Measurements from ENCODE around the gene MTX1. TPM values are rescaled to one million over a fixed set of nuclear protein-coding genes. Genes with fewer than 3 reads are reported as not detected.
A peak's percentile ranks its signal among the peaks of the same experiment; 100 is the strongest.
"Not testable (repeated sequence)": the region's sequence is repeated elsewhere in the genome, so short reads cannot be mapped to it uniquely, and the experiment has no call there.

The MTX1 gene, protein sequence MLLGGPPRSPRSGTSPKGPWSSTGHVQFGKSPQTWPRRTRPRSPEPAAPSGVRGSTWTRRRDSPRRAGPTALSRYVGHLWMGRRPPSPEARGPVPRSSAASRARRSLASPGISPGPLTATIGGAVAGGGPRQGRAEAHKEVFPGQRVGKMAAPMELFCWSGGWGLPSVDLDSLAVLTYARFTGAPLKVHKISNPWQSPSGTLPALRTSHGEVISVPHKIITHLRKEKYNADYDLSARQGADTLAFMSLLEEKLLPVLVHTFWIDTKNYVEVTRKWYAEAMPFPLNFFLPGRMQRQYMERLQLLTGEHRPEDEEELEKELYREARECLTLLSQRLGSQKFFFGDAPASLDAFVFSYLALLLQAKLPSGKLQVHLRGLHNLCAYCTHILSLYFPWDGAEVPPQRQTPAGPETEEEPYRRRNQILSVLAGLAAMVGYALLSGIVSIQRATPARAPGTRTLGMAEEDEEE
- total RNA-seq (2014; rRNA removed; shearing (Covaris generic)), result 81.3 and 96.7 TPM in 2 replicates

DNA sequence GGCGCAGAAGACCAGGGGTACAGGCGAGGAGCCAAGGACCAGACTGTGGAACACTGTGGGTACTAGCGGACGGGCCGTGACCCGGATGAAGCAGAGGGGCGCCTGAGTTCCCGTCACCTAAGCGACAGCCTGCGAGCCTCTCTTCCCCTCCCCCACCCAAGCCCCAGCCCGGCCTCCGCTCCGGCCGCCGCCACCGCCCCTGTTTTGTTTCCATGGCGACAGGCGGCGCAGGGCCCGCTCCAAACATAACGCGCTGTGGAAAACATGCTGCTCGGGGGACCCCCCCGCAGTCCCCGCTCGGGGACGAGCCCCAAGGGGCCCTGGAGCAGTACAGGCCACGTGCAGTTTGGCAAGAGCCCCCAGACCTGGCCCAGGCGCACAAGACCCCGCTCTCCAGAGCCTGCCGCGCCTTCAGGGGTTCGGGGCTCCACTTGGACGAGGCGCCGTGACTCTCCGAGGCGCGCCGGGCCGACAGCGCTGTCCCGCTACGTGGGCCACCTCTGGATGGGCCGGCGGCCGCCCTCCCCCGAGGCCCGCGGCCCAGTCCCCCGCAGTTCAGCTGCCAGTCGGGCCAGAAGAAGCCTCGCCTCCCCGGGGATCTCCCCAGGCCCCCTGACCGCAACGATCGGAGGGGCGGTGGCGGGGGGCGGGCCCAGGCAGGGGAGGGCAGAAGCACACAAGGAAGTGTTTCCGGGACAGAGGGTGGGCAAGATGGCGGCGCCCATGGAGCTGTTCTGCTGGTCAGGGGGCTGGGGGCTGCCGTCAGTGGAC, at the start of gene MTX1:
MTX1 (plus strand) TSS at position 155 of the 771 bp plus-strand sequence; CDS start at position 265, 110 bp downstream.
- DNase-seq (ENCODE audit: low read depth), result peak; percentile 92

DNA sequence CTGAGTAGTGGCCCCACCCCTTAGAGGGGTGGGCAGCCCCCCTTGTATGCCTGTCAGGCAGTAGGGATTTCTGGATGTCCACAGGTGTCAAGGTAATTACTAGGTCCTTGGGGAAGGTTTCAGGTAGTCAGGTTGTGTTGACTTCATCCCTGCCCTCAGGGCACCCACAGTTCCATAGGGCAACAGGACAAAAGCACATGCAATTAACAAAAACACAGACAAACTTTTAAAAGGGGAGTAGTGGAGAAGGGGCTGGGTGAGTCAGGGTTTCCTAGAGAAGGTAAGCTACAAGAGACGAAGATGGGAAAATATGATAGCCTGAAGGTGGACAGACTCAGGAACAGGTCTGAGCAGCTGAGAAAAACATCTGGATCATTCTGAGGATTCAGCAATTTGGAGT, 49.5 kb upstream of the MTX1 start:
- DNase-seq (ENCODE audit: low read depth), result no peak

DNA sequence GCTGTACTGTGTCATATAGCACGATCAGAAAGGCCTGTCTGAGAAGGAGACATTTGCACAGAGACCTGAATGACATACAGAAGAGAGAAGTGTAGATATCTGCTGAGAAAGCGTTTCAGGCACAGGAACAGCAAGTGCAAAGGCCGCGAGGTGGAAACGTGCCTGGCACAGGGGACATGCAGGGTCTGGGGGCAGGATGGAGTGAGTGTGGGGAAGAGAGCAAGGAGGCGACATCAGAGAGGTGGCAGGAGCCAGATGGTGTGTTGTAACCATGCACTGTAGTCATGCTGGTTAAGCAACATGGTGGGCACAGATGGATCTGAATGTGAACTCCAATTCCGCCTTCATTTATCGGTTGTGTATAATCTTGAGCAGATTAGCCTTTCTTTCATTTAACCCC, 48.4 kb upstream of the MTX1 start:
- no peak for DNase-seq (ENCODE audit: low read depth)

DNA sequence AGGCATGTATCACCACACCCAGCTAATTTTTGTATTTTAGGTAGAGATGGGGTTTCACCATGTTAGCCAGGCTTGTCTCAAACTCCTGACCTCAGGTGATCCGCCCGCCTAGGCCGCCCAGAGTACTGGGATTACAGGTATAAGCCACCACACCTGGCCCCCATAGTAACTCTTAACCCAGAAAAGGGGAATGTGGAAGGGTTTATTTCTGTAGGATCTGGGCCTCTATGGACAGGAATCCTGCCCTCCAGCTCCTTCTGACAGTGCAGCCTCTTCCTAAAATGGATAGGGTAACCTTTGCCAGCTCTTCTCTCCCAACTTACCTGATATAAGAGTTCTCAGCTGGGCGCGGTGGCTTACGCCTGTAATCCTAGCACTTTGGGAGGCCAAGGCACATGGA, 45.9 kb upstream of the MTX1 start:
- not testable (repeated sequence) for DNase-seq (ENCODE audit: low read depth)

DNA sequence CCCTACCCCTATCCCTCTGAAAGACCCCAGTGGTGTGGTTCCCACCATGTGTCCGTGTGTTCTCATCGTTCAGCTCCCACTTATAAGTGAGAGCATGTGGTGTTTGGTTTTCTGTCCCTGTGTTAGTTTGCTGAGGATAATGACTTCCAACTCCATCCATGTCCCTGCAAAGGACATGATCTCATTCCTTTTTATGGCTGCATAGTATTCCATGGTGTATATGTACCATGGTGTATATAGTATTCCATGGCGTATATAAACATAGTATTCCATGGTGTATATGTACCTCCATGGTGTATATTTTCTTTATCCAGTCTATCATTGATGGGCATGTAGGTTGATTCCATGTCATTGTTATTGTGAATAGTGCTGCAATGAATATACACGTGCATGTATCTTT, 44.7 kb upstream of the MTX1 start:
- not testable (repeated sequence) for DNase-seq (ENCODE audit: low read depth)

DNA sequence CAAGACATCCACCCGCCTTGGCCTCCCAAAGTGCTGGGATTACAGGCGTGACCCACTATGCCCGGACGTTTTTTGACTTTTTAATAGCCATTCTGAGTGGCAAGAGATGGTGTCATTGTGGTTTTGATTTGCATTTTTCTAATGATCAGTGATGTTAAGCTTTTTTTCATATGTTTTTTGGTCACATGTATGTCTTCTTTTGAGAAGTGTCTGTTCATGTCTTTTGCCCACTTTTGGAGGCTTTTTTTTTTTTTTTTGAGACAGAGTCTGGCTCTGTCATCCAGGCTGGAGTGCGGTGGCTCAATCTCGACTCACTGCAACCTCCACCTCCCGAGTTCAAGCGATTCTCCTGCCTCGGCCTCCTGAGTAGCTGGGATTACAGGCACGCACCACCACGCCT, 43.9 kb upstream of the MTX1 start:
- DNase-seq (ENCODE audit: low read depth), result not testable (repeated sequence)

DNA sequence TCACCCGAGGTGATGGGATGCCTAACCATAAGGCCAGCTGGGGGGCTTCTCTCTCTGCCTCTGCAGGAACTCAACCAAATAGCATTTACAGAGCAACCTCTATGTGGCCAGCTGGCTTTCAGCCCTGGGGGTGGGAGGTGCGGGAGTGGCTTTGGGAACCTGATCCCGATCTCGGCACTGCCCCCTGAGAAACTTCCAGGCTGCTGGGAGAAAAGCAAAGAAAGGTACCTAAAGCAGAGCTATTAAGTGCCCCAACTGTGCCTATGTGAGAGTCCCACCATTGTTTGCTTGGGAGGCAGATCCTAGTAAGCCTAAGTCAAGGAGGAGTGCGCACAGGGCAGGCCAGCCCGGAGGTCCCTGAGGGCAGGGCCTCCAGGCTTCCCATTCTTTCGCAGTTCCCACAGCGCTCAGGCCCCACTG, 42.4 kb upstream of the MTX1 start:
- no peak for DNase-seq (ENCODE audit: low read depth)

DNA sequence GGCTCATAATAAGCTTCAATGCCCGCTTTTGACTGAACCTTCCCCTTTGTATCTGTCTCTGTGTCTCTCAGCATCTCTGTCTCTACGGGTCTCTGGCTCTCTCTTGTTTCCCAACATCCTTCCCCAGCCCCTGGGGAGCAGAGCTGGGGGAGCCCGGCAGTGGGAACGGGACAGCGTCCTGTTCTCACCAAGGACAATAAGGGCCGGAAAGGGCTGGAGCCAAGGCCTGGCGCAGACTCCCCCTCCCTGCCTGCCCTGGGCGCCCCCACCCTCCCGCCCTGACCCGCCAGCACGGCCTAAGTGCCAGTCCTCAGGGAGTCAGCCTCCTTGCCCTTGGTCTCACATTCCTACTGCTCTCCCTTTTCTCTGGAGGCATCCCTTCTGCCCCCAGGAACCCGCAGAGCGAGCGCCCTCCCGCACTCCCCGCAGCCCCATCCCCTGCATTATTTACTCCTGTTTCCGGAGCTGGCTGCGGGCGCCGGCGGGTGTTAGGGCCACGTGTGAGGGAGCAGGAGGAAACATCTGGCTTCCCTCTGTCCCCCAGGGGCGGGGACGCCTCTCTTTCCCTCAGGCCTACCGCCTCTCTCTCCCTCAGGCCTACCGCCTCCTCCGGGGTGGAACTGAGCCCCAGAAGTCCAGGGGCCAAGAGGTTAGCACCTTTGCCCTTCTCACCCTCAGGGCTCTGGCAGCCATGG, 41.9 kb upstream of the MTX1 start:
- no peak for DNase-seq (ENCODE audit: low read depth)

DNA sequence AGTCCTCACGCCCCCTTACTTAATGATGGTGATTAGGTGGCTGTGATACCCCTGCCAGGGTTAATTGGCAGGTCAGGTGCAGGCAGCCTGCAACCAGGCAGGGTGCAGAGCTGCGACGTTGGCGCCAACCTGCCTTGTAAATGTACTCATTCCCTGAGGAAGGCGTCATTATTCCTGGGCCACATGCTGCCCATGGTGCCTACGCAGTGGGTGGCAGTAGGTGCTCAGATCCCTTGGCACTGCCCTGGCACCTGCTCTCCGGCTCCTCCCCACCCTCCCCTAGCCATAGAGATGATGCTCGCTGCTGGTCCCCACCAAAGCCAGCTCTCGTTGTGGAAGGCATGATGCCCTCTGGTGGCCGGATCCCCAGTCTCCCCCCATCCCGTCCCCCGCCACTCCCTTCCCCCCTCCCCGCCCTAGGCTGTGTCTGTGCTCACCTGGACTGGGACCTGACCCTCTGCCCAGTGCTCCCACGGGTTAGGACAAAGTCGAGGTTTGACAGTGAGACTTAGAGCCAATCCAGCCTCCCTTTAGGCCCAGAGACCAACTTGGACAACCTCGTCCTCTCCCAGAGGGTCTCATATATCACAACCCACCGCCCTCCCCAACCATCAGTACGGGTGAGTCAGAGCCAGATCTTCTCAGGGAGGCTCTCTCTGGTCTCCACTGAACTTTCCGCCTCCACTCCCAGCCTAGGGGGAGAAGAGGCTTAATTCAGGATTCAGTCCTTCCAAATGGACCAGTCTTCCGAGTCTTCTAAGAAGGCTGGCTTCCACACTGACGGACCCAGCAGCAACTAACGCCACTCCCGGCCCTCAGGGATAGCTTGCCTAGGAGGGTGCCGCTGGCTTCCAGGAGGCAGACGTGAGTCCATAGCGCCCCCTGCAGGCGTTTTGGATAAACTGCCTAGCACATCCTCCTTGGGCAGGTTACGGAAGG, 41.1 kb upstream of the MTX1 start:
- DNase-seq (ENCODE audit: low read depth), result peak; percentile 89

DNA sequence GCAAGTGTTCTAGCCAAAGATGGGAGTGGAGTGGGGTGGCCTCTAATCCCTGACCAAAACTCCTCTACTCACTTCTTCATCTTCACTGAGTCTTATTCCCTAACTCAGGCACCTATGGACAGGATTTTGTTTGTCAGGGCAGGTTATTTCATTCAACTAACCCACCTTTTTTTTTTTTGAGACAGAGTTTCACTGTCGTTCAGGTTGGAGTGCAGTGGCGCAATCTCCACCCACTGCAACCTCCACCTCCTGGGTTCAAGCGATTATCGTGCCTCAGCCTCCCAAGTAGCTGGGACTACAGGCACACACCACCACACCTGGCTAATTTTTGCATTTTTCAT, 40.4 kb upstream of the MTX1 start:
- DNase-seq (ENCODE audit: low read depth), result not testable (repeated sequence)

DNA sequence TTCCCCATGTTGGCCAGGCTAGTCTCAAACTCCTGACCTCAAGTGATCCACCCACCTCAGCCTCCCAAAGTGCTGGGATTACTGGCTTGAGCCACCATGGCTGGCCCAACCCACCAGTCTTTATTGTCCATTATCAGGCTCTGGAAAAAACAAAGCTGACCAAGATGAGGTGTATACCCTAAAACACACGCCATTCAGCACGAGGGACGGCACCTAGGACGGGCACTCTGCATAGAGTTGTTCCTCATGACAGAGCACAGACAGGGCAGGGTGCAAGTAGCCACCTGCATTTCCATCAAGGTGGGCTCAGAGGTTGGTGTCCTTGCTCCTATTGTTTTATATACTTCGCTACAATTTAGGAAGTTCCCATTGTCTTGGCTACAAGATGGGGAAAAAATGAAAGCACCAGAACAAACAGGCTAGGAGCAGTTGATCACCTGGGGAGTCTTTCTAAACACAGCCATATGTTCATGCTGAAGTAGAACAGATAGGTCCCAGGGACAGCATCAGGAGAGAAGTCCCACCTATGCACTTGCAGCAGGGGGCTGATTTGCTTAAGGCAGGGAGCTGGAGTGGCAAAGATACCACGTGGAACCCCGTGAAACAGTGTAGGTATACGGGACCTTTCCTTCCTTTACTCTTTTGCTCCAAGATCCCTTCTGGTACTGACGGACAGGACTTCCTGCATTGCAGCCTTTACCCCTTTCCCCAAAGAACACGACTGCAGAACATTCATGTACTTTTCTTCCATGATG, 39.9 kb upstream of the MTX1 start:
- DNase-seq (ENCODE audit: low read depth), result no peak

DNA sequence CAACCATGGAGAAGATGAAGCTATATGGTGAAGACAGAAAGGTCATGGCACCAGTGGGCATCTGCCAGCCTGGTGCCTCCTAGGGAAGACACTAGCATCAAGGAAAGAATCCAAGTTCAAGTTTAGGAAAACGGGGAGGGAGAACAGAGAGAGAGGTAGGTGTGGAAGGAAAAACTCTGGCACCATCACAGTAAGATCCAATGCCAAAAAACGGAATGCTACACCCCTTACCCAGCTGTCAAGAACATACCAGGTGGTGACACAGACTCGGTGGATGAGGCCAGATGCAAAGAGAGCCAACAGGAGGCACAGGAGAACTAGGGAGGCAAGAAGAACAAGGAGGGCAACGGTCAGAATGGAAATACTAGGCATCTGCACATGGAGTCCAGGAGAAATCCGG, 39.0 kb upstream of the MTX1 start:
- DNase-seq (ENCODE audit: low read depth), result no peak

DNA sequence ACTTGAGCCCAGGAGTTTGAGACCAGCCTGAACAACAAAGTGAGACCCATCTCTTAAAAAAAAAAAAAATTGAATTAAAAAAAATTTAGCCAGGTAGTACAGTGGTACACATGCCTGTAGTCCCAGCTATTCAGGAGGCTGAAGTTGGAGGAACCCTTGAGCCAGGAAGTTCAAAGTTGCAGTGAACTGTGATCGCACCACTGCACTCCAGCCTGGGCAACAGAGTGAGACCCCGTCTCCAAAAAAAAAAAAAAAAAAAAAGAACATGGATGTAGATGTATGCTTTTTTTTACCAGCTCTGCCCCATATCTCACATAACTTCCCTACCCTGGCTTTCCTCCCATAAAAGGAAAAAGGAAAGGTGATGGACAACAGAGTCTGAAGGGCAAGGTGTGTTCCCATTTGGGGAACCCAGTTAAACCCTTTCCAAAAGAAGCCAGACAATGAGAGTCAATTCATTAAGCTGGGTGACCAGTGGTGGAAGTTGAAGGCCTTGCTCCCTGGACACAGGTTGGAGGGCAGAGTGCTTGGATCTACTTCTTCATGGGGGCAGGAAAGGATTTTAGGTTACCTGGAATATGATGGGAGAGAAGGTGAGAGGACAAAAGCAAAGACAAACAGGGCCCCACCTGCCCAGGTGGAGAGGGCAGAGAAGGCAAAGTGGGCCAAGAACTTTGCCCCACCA, 38.3 kb upstream of the MTX1 start:
- DNase-seq (ENCODE audit: low read depth), result no peak

DNA sequence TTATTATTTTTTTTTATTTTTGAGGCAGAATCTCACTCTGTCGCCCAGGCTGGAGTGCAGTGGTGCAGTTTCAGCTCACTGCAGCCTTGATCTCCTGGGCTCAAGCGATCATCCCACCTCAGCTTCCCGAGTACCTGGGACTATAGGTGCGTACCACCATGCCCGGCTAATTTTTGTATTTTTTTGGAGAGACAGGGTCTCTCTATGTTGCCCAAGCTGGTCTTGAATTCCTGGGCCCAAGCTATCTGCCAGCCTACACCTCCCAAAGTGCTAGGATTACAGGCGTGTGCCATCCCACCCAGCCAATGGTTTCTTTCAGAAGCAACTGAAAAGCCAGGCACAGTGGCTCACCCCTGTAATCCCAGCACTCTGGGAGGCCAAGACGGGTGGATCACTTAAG, 37.7 kb upstream of the MTX1 start:
- DNase-seq (ENCODE audit: low read depth), result no peak

DNA sequence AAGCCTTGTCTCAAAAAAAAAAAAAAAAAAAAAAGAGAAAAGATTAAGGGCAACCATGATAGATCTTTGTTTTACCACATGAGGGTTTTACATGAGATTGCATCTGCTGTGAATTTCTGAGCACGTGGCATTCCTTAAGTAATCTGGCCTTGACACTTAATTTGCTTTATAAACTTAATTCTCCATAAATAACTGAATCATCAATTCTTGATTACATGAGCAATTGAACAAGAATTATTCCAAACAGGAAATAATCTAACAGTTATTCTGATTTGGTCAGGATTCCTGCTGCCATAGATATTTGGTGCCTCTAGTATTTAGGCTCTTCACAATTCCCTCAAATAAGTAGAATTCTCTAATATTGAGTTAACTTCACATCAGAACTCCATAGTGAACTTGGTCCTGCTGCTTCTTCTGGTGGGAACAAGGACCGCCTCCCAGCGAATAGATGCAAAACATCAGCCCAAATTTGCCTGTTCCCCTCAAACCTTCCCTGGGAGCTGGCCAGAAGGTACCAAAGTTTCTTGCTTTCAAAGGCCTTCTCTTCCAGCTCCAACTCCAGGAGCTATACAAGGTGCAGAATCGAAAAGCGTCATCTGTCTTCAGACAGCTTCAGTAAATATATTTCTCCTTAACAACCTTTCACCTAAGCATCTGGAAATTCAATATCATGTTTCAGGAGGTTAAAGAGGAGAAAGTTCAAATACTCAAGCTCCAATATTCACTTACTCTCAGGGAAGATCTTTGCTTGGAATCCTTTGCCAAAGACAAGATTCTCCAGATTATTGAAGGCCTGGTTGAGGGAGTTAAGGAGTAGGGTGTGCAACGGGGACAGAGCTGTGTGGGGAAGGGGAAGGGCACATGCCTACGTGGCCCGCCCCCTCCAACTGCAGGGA, 36.4 kb upstream of the MTX1 start:
- DNase-seq (ENCODE audit: low read depth), result no peak

DNA sequence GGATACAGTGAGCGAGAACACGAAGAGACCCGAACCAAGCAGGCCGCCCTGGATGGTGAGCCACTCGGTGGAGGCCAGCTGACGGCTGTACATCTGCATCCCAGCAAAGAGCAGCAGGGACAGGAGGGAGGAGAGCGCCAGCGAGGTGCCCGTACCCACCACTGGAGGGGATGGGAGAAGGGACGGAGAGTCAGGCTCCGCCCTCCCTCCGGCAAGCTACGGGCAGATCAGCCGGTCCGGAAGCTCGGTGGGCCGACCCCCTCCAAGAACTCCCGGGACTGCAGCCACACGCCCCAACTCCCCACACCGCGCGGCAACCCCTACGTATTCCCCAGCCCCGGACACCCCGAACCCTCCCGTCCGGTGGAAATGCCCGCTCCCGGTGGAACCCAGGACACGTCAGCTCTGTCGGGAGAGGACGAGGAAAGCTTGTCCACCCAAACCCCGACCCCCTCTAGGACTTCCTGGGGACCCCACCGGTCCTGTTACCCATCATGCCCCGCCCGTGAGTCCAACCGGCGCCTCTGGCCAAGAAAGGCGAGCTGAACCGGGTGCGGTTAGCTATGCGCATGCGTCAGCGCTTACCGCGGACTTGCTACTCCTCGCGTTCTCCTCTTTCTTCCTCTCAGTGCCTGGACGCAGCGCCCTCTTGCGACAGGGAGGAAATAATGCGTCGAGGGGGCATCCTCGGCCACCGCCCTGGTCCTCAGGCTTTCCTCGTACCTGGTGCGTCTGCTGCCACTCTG, 35.6 kb upstream of the MTX1 start, which contains the start of gene KRTCAP2:
KRTCAP2 (minus strand) TSS at position 573 of the 746 bp plus-strand sequence; CDS start at position 493, 80 bp downstream.
- DNase-seq (ENCODE audit: low read depth), result peak; percentile 98

DNA sequence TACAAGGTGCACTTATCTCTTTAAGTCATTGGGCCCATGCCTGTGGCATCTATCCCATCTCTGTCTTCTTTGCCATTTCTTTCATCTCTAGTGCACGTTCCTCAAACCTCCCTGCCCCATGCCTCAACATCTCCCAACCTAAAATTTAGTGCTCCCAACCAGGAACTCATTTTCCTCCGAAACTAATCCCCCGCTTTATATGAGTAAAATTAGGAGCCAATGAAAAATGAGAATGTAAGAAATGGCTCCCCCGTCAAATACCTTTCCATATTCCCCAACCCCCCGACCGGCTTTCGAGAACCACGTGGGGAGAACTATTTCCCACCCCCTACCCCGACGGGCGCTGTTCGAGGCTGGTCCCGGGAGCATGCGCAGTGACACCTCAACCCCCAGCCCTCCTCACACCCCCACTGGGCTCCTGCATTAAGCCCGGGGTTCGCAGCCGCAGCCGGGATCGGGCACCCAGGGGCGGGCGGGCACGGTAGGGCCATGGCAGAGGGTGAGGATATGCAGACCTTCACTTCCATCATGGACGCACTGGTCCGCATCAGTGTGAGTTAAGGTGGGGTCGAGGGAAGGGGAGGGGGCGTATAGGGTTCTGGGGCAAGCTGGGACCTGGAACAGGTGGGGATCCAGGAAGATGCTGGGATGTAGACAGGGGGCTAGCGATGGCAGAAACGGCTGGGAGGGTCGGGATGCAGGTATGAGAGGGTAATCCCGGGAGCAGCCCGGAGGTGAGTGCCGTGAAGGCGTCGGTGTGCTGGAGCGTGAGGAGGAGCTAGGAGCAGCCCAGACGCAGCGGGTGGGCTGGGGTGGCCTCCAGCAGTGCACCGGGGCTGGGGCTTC, 34.8 kb upstream of the MTX1 start, which contains the start of gene TRIM46:
TRIM46 (plus strand) TSS at position 372 of the 846 bp plus-strand sequence; CDS start at position 490, 118 bp downstream.
- DNase-seq (ENCODE audit: low read depth), result peak; percentile 68

Data from Daoy (cell line).